ENCODE data around the gene CLSTN1. TPM values are rescaled to one million over a fixed set of nuclear protein-coding genes. Genes with fewer than 3 reads are reported as not detected.

Gene CLSTN1
- total RNA-seq, 1 experiment from 2014 or later = 143 TPM

DNA sequence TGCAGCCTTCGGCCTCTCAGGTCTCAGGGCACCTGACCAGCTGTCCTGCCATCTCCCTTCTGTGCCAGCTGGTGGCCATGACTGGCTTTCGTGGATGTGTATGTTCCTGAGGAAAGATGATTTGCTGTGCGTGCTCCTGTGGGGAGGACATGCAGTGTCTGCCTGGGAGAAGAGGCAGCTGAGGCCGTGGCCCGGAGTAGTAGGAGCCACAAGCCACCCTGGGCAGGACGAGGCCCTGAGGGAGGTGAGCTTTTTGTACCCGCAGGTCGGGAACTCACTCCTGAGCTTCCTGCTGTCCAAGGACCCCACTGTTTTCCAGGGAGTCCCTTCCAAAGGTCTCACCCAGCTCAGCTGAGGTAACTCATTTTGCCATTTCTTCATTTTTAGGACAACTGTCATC lies 113.7 kb downstream of the CLSTN1 start:
- H3K27ac ChIP-seq (ENCODE audit: low read length) = no peak overlapping the region
- no peak for DNase-seq (ENCODE audit: low read depth, low spot score)
- ATAC-seq = no peak
- H3K4me3 ChIP-seq (ENCODE audit: low read depth in 2 of 2, low read length in 2 of 2) = no peak overlapping the region
- CTCF ChIA-PET = interaction anchor here (0.5 kb wide), 1 partner anchor 8 kb away, joined by 4 read pairs; no protein-coding TSS in a partner anchor
- in situ Hi-C loops (cut with HindIII; ENCODE audit: low pct_unique_long_range_greater_than_20kb, low sequenced_read_pairs) (no loop called here), intact Hi-C loops (cut with micrococcal nuclease; ENCODE audit: unreplicated experiment) (no loop called here)
- POLR2A ChIA-PET = interaction anchor here (0.7 kb wide), 1 partner anchor 23 kb away, joined by 3 read pairs; no protein-coding TSS in a partner anchor
- no peaks in the 10 kb centered on the region for H3K27me3 ChIP-seq (ENCODE audit: control insufficient read depth, insufficient read depth, low read length)
- H3K4me1 ChIP-seq (ENCODE audit: control insufficient read depth, insufficient read depth, low read length) = no peaks in the 10 kb centered on the region
- no TSS peak for BruUV-seq (replicated peaks)
- no peaks in the 10 kb centered on the region for H3K9me3 ChIP-seq (ENCODE audit: control insufficient read depth, insufficient read depth, low read depth, low read length)
- H3K36me3 ChIP-seq (ENCODE audit: control insufficient read depth, insufficient read depth, low read length) = no peaks in the 10 kb centered on the region
- TF ChIP-seq TCF7L2 (IDR thresholded peaks at IDR 0.05; ENCODE audit: low read depth, low read length) (no peak), POLR2AphosphoS5 (IDR thresholded peaks at IDR 0.05; ENCODE audit: low read depth, low read length) (no peak), SIN3A (IDR thresholded peaks at IDR 0.05; ENCODE audit: borderline replicate concordance, insufficient read depth, low read depth, low read length) (no peak)
- TF ChIP-seq, protein P1, sequence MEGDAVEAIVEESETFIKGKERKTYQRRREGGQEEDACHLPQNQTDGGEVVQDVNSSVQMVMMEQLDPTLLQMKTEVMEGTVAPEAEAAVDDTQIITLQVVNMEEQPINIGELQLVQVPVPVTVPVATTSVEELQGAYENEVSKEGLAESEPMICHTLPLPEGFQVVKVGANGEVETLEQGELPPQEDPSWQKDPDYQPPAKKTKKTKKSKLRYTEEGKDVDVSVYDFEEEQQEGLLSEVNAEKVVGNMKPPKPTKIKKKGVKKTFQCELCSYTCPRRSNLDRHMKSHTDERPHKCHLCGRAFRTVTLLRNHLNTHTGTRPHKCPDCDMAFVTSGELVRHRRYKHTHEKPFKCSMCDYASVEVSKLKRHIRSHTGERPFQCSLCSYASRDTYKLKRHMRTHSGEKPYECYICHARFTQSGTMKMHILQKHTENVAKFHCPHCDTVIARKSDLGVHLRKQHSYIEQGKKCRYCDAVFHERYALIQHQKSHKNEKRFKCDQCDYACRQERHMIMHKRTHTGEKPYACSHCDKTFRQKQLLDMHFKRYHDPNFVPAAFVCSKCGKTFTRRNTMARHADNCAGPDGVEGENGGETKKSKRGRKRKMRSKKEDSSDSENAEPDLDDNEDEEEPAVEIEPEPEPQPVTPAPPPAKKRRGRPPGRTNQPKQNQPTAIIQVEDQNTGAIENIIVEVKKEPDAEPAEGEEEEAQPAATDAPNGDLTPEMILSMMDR (IDR thresholded peaks at IDR 0.05) = no peak

DNA sequence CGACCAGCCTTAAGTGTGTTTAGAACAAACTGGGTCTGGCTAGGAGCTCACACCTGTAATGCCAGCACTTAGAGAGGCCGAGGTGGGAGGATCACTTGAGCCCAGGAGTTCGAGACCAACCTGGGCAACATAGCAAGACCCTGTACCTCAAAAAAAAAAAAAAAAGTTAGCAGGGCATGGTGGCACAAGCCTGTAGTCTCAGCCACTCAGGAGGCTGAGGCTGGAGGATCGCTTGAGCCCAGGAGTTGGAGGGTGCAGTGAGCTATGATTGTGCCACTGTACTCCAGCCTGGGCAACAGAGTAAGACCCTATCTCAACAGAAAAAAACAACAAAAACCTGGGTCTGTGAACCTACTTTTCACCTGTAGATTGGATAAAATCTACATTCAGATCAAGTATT lies 117.6 kb downstream of the CLSTN1 start:
- ATAC-seq (no peak), DNase-seq (ENCODE audit: low read depth, low spot score) (no peak)
- no peaks in the 10 kb centered on the region for H3K9me3 ChIP-seq (ENCODE audit: control insufficient read depth, insufficient read depth, low read depth, low read length)
- H3K4me3 ChIP-seq (ENCODE audit: low read depth in 2 of 2, low read length in 2 of 2) = no peak overlapping the region
- CTCF ChIA-PET = no interaction called here
- POLR2A ChIA-PET = no interaction called here
- TF ChIP-seq SIN3A (IDR thresholded peaks at IDR 0.05; ENCODE audit: borderline replicate concordance, insufficient read depth, low read depth, low read length) = no peak
- TF ChIP-seq, protein P1 (IDR thresholded peaks at IDR 0.05) = no peak
- no peak for TF ChIP-seq POLR2AphosphoS5 (IDR thresholded peaks at IDR 0.05; ENCODE audit: low read depth, low read length)
- TF ChIP-seq, protein P2, sequence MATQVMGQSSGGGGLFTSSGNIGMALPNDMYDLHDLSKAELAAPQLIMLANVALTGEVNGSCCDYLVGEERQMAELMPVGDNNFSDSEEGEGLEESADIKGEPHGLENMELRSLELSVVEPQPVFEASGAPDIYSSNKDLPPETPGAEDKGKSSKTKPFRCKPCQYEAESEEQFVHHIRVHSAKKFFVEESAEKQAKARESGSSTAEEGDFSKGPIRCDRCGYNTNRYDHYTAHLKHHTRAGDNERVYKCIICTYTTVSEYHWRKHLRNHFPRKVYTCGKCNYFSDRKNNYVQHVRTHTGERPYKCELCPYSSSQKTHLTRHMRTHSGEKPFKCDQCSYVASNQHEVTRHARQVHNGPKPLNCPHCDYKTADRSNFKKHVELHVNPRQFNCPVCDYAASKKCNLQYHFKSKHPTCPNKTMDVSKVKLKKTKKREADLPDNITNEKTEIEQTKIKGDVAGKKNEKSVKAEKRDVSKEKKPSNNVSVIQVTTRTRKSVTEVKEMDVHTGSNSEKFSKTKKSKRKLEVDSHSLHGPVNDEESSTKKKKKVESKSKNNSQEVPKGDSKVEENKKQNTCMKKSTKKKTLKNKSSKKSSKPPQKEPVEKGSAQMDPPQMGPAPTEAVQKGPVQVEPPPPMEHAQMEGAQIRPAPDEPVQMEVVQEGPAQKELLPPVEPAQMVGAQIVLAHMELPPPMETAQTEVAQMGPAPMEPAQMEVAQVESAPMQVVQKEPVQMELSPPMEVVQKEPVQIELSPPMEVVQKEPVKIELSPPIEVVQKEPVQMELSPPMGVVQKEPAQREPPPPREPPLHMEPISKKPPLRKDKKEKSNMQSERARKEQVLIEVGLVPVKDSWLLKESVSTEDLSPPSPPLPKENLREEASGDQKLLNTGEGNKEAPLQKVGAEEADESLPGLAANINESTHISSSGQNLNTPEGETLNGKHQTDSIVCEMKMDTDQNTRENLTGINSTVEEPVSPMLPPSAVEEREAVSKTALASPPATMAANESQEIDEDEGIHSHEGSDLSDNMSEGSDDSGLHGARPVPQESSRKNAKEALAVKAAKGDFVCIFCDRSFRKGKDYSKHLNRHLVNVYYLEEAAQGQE (IDR thresholded peaks at IDR 0.05; ENCODE audit: insufficient read depth in 1 of 2, low read depth in 2 of 2, low read length in 1 of 2) = no peak
- TF ChIP-seq TCF7L2 (IDR thresholded peaks at IDR 0.05; ENCODE audit: low read depth, low read length) = no peak
- intact Hi-C loops (cut with micrococcal nuclease; ENCODE audit: unreplicated experiment) = no loop called here
- H3K27me3 ChIP-seq (ENCODE audit: control insufficient read depth, insufficient read depth, low read length) = no peaks in the 10 kb centered on the region
- H3K4me1 ChIP-seq (ENCODE audit: control insufficient read depth, insufficient read depth, low read length) = no peaks in the 10 kb centered on the region
- in situ Hi-C loops (cut with HindIII; ENCODE audit: low pct_unique_long_range_greater_than_20kb, low sequenced_read_pairs) = no loop called here
- no TSS peak for BruUV-seq (replicated peaks)
- H3K36me3 ChIP-seq (ENCODE audit: control insufficient read depth, insufficient read depth, low read length) = no peaks in the 10 kb centered on the region
- H3K27ac ChIP-seq (ENCODE audit: low read length) = no peak overlapping the region
